OCI-LY1 (cell line): ENCODE measurements around the gene ZNF396.

Experiments used
- H2AFZ ChIP-seq: fragments of 200-600 bp; sonication (generic), shearing (Covaris generic); 2 replicates; pipeline ENCODE4 v1.6.0; 2014; ENCODE audit warnings: antibody characterized with exemption, mild to moderate bottlenecking, low read length
- H3F3A ChIP-seq: fragments of 200-600 bp; sonication (generic), shearing (Covaris generic); 2 replicates; pipeline ENCODE4 v1.6.0; 2014; ENCODE audit warnings: mild to moderate bottlenecking, antibody characterized with exemption, low read length, moderate library complexity; ENCODE audit not compliant: insufficient read depth
- H3K27ac ChIP-seq: fragments of 200-600 bp; sonication (generic); 2 replicates; pipeline ENCODE4 v1.5.1; 2014; ENCODE audit warnings: low read length, mixed run types, mild to moderate bottlenecking, low read depth; ENCODE audit not compliant: poor library complexity, severe bottlenecking
- H3K27me3 ChIP-seq: fragments of 200-600 bp; sonication (generic); 2 replicates; pipeline ENCODE4 v1.6.0; 2014; ENCODE audit warnings: antibody characterized with exemption, mild to moderate bottlenecking, low read length, moderate library complexity; ENCODE audit not compliant: insufficient read depth
- H3K36me3 ChIP-seq: fragments of 200-600 bp; sonication (generic); 2 replicates; pipeline ENCODE4 v1.6.1; 2014; ENCODE audit warnings: mild to moderate bottlenecking, antibody characterized with exemption, low read length, moderate library complexity, mixed read lengths; ENCODE audit not compliant: insufficient read depth
- H3K4me1 ChIP-seq: fragments of 200-600 bp; sonication (generic); 2 replicates; pipeline ENCODE4 v1.5.1; 2014; ENCODE audit warnings: mild to moderate bottlenecking, low read length, moderate library complexity; ENCODE audit not compliant: insufficient read depth, severe bottlenecking
- H3K4me2 ChIP-seq: fragments of 200-600 bp; sonication (generic), shearing (Covaris generic); 2 replicates; pipeline ENCODE4 v1.6.1; 2014; ENCODE audit warnings: low read length
- H3K4me3 ChIP-seq: fragments of 200-600 bp; sonication (generic); 2 replicates; pipeline ENCODE4 v1.5.1; 2014; ENCODE audit warnings: low read length, low read depth, mild to moderate bottlenecking, mixed read lengths; ENCODE audit not compliant: poor library complexity, severe bottlenecking
- H3K79me2 ChIP-seq: fragments of 200-600 bp; shearing (Covaris generic); 2 replicates; pipeline ENCODE4 v1.6.1; 2016; ENCODE audit warnings: mixed run types, low read length, mixed read lengths; ENCODE audit not compliant: insufficient read depth
- H3K9ac ChIP-seq: fragments of 200-600 bp; sonication (generic), shearing (Covaris generic); 2 replicates; pipeline ENCODE4 v1.6.1; 2014; ENCODE audit warnings: mild to moderate bottlenecking, low read length, mixed read lengths
- H3K9me2 ChIP-seq: fragments of 200-600 bp; sonication (generic), shearing (Covaris generic); 2 replicates; pipeline ENCODE4 v1.6.1; 2014; ENCODE audit warnings: low read depth, mild to moderate bottlenecking, low read length, mixed read lengths
- H3K9me3 ChIP-seq: fragments of 200-600 bp; shearing (Covaris generic); 2 replicates; pipeline ENCODE4 v1.6.1; 2014; ENCODE audit warnings: low read length, mixed read lengths
- H4K20me1 ChIP-seq: fragments of 200-600 bp; sonication (generic), shearing (Covaris generic); 2 replicates; pipeline ENCODE4 v1.6.0; 2016; ENCODE audit warnings: mild to moderate bottlenecking, low read length; ENCODE audit not compliant: insufficient read depth
- CTCF ChIP-seq: fragments of 200-600 bp; sonication (generic), shearing (Covaris generic); IDR thresholded peaks from 2 replicates; pipeline ENCODE4 v1.5.1; 2017; ENCODE audit warnings: mild to moderate bottlenecking, antibody characterized with exemption, low read length, moderate library complexity, mixed read lengths
- EZH2 ChIP-seq: fragments of 200-600 bp; sonication (generic), shearing (Covaris generic); IDR thresholded peaks from 2 replicates; pipeline ENCODE4 v1.8.0; 2017; ENCODE audit warnings: borderline replicate concordance, mixed run types, mild to moderate bottlenecking, antibody characterized with exemption, low read length, moderate library complexity, mixed read lengths

ZNF396 gene

GRCh38 chr18:35387152-35387571 is 10.0 kb upstream of the ZNF396 start:
- H3K27ac ChIP-seq = no peak overlapping the region

GRCh38 chr18:35386600-35387100 is 9.5 kb upstream of the ZNF396 start:
- Histone ChIP-seq H3K4me3 (no peak overlapping the region), H3K27ac (no peak overlapping the region), H3K4me2 (0 out of 2 replicates have a peak overlapping the region, but pooled peaks have one; percentile 18), H3K27me3 (no peaks in the 10 kb centered on the region), H3K4me1 (peaks cover 9% of the 10 kb centered on the region), H2AFZ (no peak overlapping the region), H3K36me3 (no peaks in the 10 kb centered on the region), H3F3A (no peaks in the 10 kb centered on the region), H4K20me1 (no peaks in the 10 kb centered on the region), H3K79me2 (no peaks in the 10 kb centered on the region), H3K9ac (no peak overlapping the region), H3K9me3 (no peaks in the 10 kb centered on the region), H3K9me2 (no peaks in the 10 kb centered on the region)
- peak; percentile 88 for TF ChIP-seq CTCF
- TF ChIP-seq EZH2 = no peak

More at GRCh38 chr18:35387152-35387571, 10.0 kb upstream of the ZNF396 start:
- Histone ChIP-seq H3K36me3 (no peaks in the 10 kb centered on the region), H3F3A (no peaks in the 10 kb centered on the region), H3K4me2 (no peak overlapping the region), H3K9me3 (no peaks in the 10 kb centered on the region), H2AFZ (no peak overlapping the region), H3K4me1 (peaks cover 9% of the 10 kb centered on the region), H4K20me1 (no peaks in the 10 kb centered on the region), H3K79me2 (no peaks in the 10 kb centered on the region), H3K9me2 (no peaks in the 10 kb centered on the region), H3K9ac (no peak overlapping the region), H3K27me3 (no peaks in the 10 kb centered on the region), H3K4me3 (no peak overlapping the region)
- TF ChIP-seq EZH2 (no peak), CTCF (no peak)

GRCh38 chr18:35383136-35383535 is 6.0 kb upstream of the ZNF396 start:
- Histone ChIP-seq H3K4me3 (no peak overlapping the region), H3K27me3 (no peaks in the 10 kb centered on the region), H3K9me3 (no peaks in the 10 kb centered on the region), H3F3A (no peaks in the 10 kb centered on the region), H3K4me1 (peaks cover 4% of the 10 kb centered on the region), H3K9ac (no peak overlapping the region), H2AFZ (no peak overlapping the region), H3K36me3 (no peaks in the 10 kb centered on the region), H3K27ac (no peak overlapping the region), H4K20me1 (no peaks in the 10 kb centered on the region), H3K79me2 (no peaks in the 10 kb centered on the region), H3K4me2 (no peak overlapping the region), H3K9me2 (no peaks in the 10 kb centered on the region)
- TF ChIP-seq CTCF (no peak), EZH2 (no peak)
